Measurements from ENCODE around the gene UCP2.

The UCP2 gene

GRCh38 chr11:73969991-73970800 is 12.4 kb downstream of the UCP2 start:
- DNase-seq = no peak

GRCh38 chr11:73969091-73969490 is 13.6 kb downstream of the UCP2 start:
- DNase-seq = no peak

GRCh38 chr11:73968356-73968966 is 14.2 kb downstream of the UCP2 start:
- no peak for DNase-seq

GRCh38 chr11:73965764-73966121 is 16.9 kb downstream of the UCP2 start:
- DNase-seq = no peak

GRCh38 chr11:73965076-73965763 is 17.4 kb downstream of the UCP2 start:
- DNase-seq = no peak

- DNase-seq = no peak
Measured at GRCh38 chr11:73963861-73964260, 18.8 kb downstream of the UCP2 start.

- DNase-seq = no peak
Measured at GRCh38 chr11:73962101-73962705, 20.4 kb downstream of the UCP2 start.

- no peak for DNase-seq
Measured at GRCh38 chr11:73961321-73961720, 21.3 kb downstream of the UCP2 start.

- no peak for DNase-seq
Measured at GRCh38 chr11:73958521-73959141, 24.0 kb downstream of the UCP2 start.

GRCh38 chr11:73957654-73958361 is 24.8 kb downstream of the UCP2 start:
- no peak for DNase-seq

GRCh38 chr11:73956876-73957653 is 25.6 kb downstream of the UCP2 start:
- DNase-seq = no peak

GRCh38 chr11:73951797-73952196 is 30.8 kb downstream of the UCP2 start:
- DNase-seq = no peak

GRCh38 chr11:73950869-73951710 is 31.6 kb downstream of the UCP2 start, which contains the start of gene DNAJB13:
TSS of gene DNAJB13 (plus strand) at chr11:73951026. CDS start at chr11:73951070, 44 bp downstream.
- DNase-seq = no peak

- no peak for DNase-seq
Measured at GRCh38 chr11:73949912-73950311, 32.7 kb downstream of the UCP2 start.

- DNase-seq = no peak
Measured at GRCh38 chr11:73949246-73949645, 33.4 kb downstream of the UCP2 start.

- no peak for DNase-seq
Measured at GRCh38 chr11:73946798-73947458, 35.7 kb downstream of the UCP2 start.

GRCh38 chr11:73945396-73945795 is 37.2 kb downstream of the UCP2 start:
- no peak for DNase-seq

GRCh38 chr11:73944901-73945300 is 37.7 kb downstream of the UCP2 start:
- DNase-seq = no peak

GRCh38 chr11:73944085-73944484 is 38.6 kb downstream of the UCP2 start:
- no peak for DNase-seq

GRCh38 chr11:73942010-73942409 is 40.6 kb downstream of the UCP2 start:
- no peak for DNase-seq
